ENCODE results near the gene NINJ2. TPM values are rescaled to one million over a fixed set of nuclear protein-coding genes. Genes with fewer than 3 reads are reported as not detected.

NINJ2 gene
- total and polyA plus RNA-seq, 10 of the 15 experiments (the other 5 are each of a cell fraction or from before 2014, with no cell fraction given), result 8.9 to 51.6 (median 21.3) TPM

DNA sequence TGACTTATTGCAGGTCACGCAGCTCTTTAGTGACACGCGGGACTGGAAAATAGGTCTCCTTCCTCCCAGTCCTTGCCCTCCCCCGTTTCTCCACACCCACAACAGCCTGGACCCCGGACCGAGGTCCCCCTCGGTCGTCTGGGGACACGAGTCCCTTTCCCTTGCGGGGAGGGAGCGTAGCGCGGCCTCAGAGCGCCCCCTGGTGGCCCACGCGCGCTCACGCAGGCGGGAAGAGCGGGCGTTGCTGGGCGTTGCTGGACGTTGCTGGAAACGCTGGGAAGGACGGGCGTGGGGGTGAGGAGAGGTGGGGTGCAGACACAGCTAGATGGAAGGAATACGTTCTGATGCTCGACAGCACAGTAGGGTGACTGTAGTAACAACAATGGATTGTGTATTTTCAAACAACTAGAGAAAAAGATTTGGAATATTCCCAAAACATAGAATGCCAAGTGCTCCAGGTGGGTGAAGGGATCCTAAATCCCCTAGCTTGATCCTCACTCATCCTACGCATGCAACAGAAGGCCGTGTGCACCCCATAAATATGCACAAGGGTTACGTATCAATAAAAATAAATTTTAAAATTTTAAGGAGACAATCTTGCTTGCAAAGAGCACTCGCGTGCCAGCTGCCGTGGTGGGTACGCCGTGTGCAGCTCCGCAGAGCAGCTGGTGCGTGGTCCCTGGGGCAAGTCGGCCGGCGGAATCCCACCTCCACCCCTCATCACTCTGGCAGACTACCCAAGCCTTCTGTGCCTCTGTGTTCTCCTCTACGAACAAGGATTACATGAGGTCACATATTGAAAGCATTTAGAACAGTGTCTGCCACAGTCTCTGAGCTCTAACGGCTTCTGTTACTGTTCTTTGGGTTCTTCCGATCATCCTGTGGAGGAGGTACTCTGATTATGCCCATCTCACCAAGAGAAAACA, 116.1 kb downstream of the NINJ2 start (continued):
- peak; percentile 96 to 99 (median 97) for TF ChIP-seq CTCF (IDR thresholded peaks at IDR 0.05 in 2 of 3, conservative IDR thresholded peaks at IDR 0.05 in 1 of 3; ENCODE audit: control insufficient read depth in 2 of 3, extremely low read depth in 1 of 3, insufficient read depth in 1 of 3, low read depth in 3 of 3, low read length in 3 of 3)
- TF ChIP-seq YY1 (IDR thresholded peaks at IDR 0.05; ENCODE audit: low read depth, low read length), result peak; percentile 56; the same call in 1 of the 2 replicates
- TF ChIP-seq SMAD5 (IDR thresholded peaks at IDR 0.05; ENCODE audit: low read depth), result no peak
- 0 out of 2 replicates have a peak, but pooled peaks have one; percentile 33 for TF ChIP-seq GATAD2B (conservative IDR thresholded peaks at IDR 0.05; ENCODE audit: low read depth)
- TF ChIP-seq DPF2 (IDR thresholded peaks at IDR 0.05), result 0 out of 2 replicates have a peak, but pooled peaks have one; percentile 15
- no peak for TF ChIP-seq ZNF687 (IDR thresholded peaks at IDR 0.05)
- TF ChIP-seq SMC3 (IDR thresholded peaks at IDR 0.05; ENCODE audit: borderline replicate concordance, low read length), result peak; percentile 78
- TF ChIP-seq NBN (IDR thresholded peaks at IDR 0.05), result no peak

Measured in GM12878 (cell line).